Right hindlimb (tissue), 1 donor: ENCODE measurements around the gene ITPR3.

Source experiments
- DNase-seq: peaks from one replicate; pipeline ENCODE4 v3.0.0-alpha.2; 2018

Gene ITPR3

GRCh38 chr6:33689148-33689494 is 68.0 kb downstream of the ITPR3 start:
- DNase-seq = no peak

DNA sequence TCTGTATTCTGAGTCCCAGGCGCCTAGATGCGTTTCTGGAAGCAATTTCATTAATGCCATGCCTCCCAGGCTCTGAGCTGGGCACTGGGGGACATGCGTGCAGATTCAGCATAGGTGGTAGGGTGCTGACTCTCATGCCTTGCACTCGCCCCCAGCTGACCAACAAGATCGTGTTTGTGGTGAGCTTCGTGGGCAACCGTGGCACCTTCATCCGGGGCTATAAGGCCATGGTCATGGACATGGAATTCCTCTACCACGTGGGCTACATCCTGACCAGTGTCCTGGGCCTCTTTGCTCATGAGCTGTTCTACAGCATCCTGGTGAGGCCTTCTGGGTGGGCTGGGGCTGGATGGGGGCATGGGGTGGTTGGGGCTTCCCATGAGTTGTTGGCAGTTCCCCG is 68.8 kb downstream of the ITPR3 start:
- no peak for DNase-seq

DNA sequence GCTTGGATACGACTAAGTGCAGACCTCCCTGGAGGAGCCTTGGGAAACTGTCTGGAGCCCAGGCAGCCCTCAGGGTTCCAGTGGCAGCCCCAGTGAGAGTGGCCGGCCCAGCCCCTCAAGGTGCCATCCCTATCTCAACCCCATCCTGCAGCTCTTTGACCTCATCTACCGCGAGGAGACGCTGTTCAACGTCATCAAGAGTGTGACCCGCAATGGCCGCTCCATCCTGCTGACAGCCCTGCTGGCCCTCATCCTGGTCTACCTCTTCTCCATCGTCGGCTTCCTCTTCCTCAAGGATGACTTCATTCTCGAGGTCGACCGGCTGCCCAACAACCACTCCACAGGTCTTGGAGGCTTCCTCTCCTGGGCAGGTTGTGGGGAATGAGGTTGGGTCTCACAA is 69.6 kb downstream of the ITPR3 start:
- no peak for DNase-seq

- no peak for DNase-seq
Measured at GRCh38 chr6:33691456-33692077, 70.4 kb downstream of the ITPR3 start.

DNA sequence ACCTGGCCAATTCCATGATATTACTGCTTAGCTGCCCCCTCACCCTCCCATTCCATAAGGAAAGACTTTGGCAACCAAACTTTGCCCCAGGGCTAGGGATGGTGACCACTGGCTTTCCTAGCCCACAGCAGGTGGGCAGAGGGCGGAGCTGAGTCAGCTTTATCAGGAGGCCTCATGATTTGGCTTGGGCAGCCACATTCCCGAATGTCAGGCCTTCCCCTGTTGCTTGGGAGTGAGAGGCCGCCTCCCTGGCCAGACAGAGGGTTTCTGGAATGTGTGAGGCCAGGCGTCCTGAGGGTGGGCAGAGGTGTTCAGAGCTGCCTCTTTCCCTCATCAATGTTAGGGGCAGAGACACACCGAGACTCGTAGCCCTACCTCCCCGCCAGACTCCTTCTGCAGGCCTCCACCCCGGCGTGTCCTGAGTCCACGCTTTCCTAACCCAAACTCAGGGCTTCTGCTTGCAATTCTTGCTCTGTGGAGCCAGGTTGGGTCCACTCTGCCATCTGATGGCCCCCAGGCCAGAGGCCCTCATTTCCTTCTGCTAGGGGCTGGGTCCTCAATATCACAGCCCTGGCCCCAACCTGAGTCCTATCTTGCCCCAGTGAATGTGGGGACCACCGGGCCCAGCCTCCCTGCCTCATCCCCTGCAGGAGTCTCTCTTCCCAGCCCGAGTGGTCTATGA is 71.1 kb downstream of the ITPR3 start:
- peak; percentile 17 for DNase-seq

GRCh38 chr6:33692760-33693158 is 71.6 kb downstream of the ITPR3 start:
- DNase-seq = peak; percentile 32

DNA sequence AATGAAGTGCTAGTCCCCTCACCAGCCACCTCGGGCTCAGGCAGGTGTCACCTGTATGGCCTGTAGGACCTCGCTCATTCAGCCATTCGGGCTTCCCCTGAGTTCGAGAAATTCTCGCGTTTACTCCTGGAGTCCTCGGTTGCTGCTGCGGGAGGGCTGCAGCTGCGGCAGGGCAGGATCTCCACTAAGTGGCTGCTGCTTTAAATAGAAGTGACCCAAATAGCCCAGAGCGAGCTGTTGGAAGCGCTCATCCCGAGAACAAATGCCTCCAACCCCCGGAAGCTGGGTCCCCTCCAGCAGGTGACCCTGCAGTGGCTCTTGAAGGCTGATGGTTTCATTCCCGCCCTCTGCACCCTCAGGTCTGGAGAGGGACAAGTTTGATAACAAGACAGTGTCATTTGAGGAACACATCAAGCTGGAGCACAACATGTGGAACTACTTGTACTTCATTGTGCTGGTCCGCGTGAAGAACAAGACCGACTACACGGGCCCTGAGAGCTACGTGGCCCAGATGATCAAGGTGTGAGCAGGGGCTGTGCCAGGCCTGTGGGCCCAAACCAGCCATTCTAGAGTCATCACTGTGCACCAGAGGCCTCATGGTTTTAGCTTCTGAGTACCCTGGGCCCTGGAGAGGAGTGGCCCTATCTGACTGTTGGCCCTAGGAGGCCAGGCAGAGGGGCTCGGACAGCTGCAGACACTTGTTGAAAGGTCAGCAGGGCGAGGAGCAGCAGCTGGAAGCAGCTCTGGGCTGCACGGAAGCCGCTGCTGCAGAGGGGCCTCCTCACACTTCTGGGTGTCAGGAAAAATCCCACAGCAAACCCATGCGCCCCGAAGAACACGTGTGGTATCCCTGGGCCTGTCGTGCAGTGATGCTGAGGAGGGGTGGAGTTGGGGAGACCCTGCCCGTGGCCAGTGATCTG is 72.3 kb downstream of the ITPR3 start:
- peak; percentile 44 for DNase-seq

DNA sequence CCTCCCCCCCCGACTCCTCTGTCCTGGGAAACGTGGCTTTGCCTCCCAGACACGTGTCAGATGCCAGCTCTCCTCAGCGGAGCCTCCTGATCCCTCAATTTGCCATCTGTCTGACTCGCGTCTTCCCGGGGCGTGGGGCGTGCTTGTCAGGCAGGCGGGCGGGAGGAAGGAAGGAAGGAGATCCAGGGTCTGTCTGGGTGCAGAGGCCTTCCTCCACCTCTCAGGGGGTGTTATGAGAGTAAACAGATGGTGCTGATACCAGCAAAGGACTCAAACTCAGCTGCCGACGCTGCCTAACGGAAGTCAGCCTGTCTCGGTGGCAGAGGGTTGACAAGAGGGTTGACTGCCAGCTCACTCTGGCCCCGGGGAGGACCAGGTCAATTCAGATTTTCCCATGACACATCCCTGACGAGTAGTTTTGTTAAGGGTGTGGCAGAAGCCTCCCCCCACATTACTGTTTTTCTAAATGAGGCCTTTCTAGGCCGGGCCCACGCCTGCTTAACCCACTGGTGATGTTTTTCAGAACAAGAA is 73.3 kb downstream of the ITPR3 start:
- peak; percentile 62 for DNase-seq

DNA sequence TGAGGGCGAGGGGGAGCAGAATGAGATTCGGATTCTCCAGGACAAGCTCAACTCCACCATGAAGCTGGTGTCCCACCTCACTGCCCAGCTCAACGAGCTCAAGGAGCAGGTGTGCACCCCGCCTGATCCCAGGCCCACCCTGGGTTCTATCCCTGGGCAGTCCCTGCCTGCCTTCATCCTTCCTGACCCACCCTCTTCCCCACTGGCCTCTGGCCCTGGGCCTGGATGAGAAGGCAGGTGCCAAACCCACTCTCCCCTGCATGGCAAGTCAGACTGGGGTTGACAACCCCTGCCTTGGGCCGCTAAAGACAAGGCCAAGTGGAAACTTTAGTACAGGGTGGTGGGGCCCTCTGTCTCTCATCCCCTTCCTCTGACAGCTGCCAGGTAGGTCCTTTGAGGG is 73.9 kb downstream of the ITPR3 start:
- peak; percentile 20 for DNase-seq

GRCh38 chr6:33695451-33695887 is 74.3 kb downstream of the ITPR3 start:
- DNase-seq = no peak

GRCh38 chr6:33696076-33696475 is 75.0 kb downstream of the ITPR3 start:
- DNase-seq = no peak

DNA sequence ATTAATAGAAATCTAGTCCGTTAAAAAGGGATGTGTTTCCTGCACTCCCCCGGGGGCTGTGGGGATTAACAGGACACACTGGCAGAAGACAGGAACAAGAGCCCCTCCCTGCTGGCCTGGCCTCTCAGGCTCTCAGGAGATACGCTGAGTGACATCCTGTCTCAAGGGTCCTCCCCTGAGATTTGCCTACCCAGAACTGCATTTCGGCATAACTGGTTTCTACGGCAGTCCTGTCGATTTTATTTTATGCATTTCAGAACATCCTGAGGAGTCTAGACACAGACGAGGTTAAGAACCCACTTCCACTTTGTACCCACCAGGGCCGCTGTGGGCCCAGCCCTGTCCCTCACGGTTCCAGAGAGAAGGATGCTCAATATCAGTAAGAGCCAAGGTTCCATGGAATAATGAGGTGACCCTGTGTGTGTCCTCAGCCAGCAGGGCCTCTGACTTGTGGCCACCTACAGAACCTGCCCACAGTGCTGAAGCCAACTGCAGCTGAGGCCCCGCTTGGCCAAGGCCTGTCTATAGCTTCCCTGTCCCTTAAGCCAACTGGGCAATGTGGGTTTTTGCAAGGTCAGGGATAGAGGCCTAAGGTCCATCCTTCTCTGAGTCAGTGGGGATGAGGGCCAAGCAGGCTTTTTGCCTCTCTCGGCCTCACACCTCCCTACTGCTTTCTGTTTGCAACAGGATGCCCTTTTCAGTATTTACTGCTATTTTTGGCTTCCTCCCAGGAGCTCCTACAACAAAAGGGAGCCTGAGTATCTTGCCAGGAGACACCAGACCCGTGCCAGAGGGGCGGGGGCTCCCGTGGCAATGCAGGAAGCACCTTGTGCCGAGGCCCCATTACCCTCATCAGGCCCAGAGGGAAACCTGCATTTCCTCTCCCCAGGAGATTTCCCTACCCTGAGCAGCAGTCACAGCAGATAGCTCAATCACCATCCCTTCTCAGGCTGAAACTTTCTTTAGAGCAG is 75.7 kb downstream of the ITPR3 start:
- DNase-seq = peak; percentile 47

DNA sequence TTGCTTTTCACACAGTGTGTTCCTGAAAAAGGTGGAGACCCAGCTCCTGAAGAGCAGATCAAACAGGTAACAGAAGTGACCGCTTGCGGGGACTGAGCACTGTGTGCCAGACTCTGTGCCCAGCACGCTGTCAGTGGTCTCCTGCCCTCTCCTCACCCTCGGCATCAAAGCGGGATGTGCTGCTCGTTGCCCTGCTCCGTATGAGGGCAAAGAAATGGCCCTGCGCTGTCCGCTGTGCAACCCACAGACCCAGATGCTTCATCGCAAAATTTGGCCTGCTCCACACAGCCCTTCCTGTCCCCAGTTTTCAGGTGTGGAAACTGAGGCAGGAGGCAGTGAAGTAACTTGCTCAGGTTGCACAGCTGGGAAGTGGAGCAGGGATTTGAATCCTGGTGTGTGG is 76.7 kb downstream of the ITPR3 start:
- peak; percentile 18 for DNase-seq

DNA sequence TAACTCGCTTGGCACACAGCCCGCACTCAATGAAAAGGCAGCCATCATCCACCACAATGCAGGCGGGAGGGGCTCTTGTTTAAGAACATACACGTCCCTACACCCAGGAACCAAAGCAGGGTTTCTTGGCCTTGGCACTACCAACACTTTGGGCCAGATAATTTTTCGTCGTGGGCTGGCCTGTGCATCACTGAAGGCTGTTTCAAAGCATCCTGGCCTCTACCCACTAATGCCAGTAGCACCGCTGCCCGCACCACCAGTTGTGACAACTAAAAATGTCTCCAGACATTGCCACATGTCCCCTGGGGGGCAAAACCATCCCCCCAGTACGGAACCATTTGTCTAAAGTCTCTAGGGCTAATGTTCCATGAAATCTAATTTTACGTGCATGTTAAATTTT is 77.4 kb downstream of the ITPR3 start:
- no peak for DNase-seq

DNA sequence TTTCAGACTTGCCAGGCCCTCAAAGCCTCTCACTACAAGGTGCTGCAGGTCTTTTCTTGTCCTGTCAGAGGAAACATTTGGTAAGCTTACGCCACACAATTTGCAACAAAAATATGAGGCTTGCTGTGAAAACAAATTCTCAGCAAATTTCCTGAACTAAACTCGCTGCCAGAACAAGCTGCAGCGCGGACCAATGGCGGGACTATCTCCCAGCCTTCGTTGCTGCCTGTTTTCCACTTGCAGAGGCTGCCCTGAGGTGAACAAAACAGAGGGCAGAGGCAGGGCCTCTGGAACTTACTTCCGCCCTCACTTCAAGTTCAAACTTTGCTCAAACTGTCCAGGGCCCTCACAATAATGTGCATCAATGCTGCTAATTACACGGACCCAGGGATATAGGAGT is 78.0 kb downstream of the ITPR3 start:
- DNase-seq = no peak

DNA sequence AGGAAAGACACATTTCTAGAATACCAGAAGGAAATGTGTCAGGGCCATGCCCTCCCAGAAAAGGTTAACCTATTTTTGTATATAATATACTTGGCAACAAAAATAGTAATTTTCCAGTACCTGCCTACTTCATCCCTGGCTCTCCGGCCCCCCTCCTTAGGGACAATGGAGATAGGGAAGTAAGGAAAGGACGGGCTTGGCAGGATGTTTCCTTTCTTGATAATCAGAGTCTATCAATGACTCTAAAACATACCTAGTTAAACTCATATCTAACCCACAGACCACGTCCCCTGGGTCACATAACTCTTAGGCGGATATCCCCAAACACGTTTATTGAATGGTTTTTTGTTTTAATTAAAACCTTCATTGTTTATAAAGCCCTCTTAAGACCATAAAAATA is 78.6 kb downstream of the ITPR3 start:
- no peak for DNase-seq

- peak; percentile 56 for DNase-seq
Measured at GRCh38 chr6:33700391-33701050, 79.4 kb downstream of the ITPR3 start.

GRCh38 chr6:33702345-33702977 is 81.3 kb downstream of the ITPR3 start:
- no peak for DNase-seq

DNA sequence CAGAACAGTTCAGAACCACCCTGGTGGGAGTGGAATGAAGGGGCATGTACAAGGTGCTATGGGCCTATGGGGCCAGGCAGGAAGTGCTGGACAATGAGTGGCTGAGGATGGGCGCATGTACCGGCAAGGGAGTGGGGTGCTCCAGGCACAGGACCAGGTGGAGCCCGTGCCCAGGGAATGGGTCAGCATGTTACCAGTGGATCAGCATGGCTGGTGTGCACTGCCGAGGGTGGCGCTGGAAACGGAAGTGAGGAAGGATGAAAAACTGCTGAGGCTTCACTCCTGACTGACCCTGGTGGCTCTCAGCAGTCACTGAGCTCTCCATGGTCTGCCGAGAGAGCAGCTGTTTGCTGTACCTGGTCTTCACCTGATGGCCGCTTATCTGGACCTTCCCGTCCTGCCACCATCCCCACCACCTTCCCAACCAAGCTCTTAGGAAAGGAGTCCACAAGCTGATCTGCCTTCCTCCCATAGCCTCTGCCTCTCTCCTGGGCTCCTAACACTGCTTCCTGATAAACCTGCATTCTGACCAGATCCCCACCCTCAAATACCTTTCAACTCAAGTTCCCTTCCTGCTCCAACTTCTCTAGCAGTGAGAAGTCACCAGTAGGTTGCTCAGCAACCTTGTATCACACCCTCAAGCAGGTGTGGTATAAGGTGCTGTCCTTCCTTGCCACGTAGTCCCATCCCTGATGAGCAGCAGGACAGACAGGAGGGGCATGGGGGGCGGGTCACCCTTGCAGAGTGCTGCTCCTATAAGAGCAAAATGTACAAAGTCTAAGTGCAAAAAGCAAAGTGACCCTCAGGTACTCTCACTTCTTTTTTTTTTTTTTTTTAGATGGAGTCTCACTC is 83.3 kb downstream of the ITPR3 start:
- no peak for DNase-seq

- DNase-seq = no peak
Measured at GRCh38 chr6:33705268-33705885, 84.3 kb downstream of the ITPR3 start.
